Cardiac muscle cell (in vitro differentiated cells and primary cell): ENCODE results near the gene SPIRE1. TPM values are rescaled to one million over a fixed set of nuclear protein-coding genes. Genes with fewer than 3 reads are reported as not detected.
A peak's percentile ranks its signal among the peaks of the same experiment; 100 is the strongest.

Source experiments
- DNase-seq, 2 donors: peaks; one replicate each; pipeline versions ENCODE4 v3.0.0 to v3.0.0-alpha.2; 2010 to 2017; ENCODE audit warnings: low read depth in 1 of 2, low spot score in 1 of 2
- H3K27ac ChIP-seq: fragments of 200-600 bp; sonication (generic); 2 replicates; pipeline ENCODE4 v1.5.1; 2016
- H3K27me3 ChIP-seq: fragments of 200-600 bp; sonication (generic); 2 replicates; pipeline ENCODE4 v1.6.0; 2016; ENCODE audit warnings: control low read depth
- H3K36me3 ChIP-seq: fragments of 200-600 bp; sonication (generic); 2 replicates; pipeline ENCODE4 v1.5.1; 2016; ENCODE audit warnings: control low read depth
- H3K4me1 ChIP-seq: fragments of 200-600 bp; sonication (generic); 2 replicates; pipeline ENCODE4 v1.8.1; 2017; ENCODE audit warnings: low read depth, mild to moderate bottlenecking, mixed run types
- H3K4me3 ChIP-seq: fragments of 200-600 bp; sonication (generic); 2 replicates; pipeline ENCODE4 v1.5.1; 2016; ENCODE audit warnings: mild to moderate bottlenecking
- H3K9me3 ChIP-seq: fragments of 200-600 bp; sonication (generic); 2 replicates; pipeline ENCODE4 v1.5.1; 2017; ENCODE audit warnings: low read depth, mild to moderate bottlenecking, control low read depth
- CTCF ChIP-seq: IDR thresholded peaks from 2 replicates; pipeline ENCODE4 v1.5.1; 2012; ENCODE audit warnings: low read depth, mild to moderate bottlenecking, low read length
- polyA plus RNA-seq: library from polyadenylated mRNA; unstranded; fragments of >200 nt; fragmentation: Nextera tagmentation; extraction: Ambion mirVana; gene quantifications from 2 replicates; pipeline ENCODE4 v1.2.1, GENCODE V29; 2016
- total RNA-seq: library from RNA; depleted of rRNA; stranded (reverse); fragments of >200 nt; gene quantifications from 2 replicates; pipeline ENCODE4 v1.2.3, GENCODE V29; 2016

Gene SPIRE1
- total RNA-seq, result 13.5 and 19.6 TPM in 2 replicates
- 17.8 and 19.7 TPM in 2 replicates for polyA plus RNA-seq

- Histone ChIP-seq H3K36me3 (no peaks in the 10 kb centered on the region), H3K4me1 (peaks cover 8% of the 10 kb centered on the region), H3K27me3 (no peaks in the 10 kb centered on the region), H3K4me3 (peak within 1 kb of the TSS; percentile 83), H3K9me3 (no peaks in the 10 kb centered on the region), H3K27ac (peak within 1 kb of the TSS; percentile 85)
- DNase-seq, result peak; percentile 79 to 85
- TF ChIP-seq CTCF, result no peak
Observed at GRCh38 chr18:12657684-12658425, at the start of gene SPIRE1. TSS of gene SPIRE1 (minus strand) at chr18:12658107. CDS start at chr18:12657866, 241 bp downstream.

GRCh38 chr18:12703664-12704063 lies 45.8 kb upstream of the SPIRE1 start:
- no peak for TF ChIP-seq CTCF
- Histone ChIP-seq H3K4me1 (peaks cover 6% of the 10 kb centered on the region), H3K27me3 (no peaks in the 10 kb centered on the region), H3K27ac (no peak overlapping the region), H3K9me3 (no peaks in the 10 kb centered on the region), H3K4me3 (peak overlapping the region; percentile 90), H3K36me3 (peaks cover 26% of the 10 kb centered on the region)
- peak in 1 of 2 donors; percentile 13 for DNase-seq

- no peak for TF ChIP-seq CTCF
- Histone ChIP-seq H3K36me3 (peaks cover 29% of the 10 kb centered on the region), H3K27me3 (no peaks in the 10 kb centered on the region), H3K9me3 (no peaks in the 10 kb centered on the region), H3K4me3 (peak overlapping the region; percentile 90), H3K27ac (peak overlapping the region; percentile 99), H3K4me1 (peaks cover 6% of the 10 kb centered on the region)
- DNase-seq, result no peak
Observed at GRCh38 chr18:12703096-12703567, 45.2 kb upstream of the SPIRE1 start.

- Histone ChIP-seq H3K27me3 (no peaks in the 10 kb centered on the region), H3K27ac (peak within 1 kb of the TSS; percentile 99), H3K4me1 (peaks cover 6% of the 10 kb centered on the region), H3K36me3 (peaks cover 23% of the 10 kb centered on the region), H3K4me3 (peak within 1 kb of the TSS; percentile 90), H3K9me3 (no peaks in the 10 kb centered on the region)
- DNase-seq, result peak; percentile 94 to 95
- no peak for TF ChIP-seq CTCF
Observed at GRCh38 chr18:12702221-12703095, 44.6 kb upstream of the SPIRE1 start, which contains the start of the genes CEP76 and PSMG2. TSS of gene CEP76 (minus strand) at chr18:12702723. CDS start at chr18:12702548, 175 bp downstream. TSS of gene PSMG2 (plus strand) at chr18:12703042. CDS start at chr18:12703108, 66 bp downstream.

GRCh38 chr18:12701161-12701560 lies 43.3 kb upstream of the SPIRE1 start:
- TF ChIP-seq CTCF, result no peak
- Histone ChIP-seq H3K27me3 (no peaks in the 10 kb centered on the region), H3K4me1 (peaks cover 6% of the 10 kb centered on the region), H3K9me3 (no peaks in the 10 kb centered on the region), H3K36me3 (peaks cover 20% of the 10 kb centered on the region), H3K4me3 (peak overlapping the region; percentile 90), H3K27ac (peak overlapping the region; percentile 99)
- no peak for DNase-seq
